Activated CD8-positive, alpha-beta T cell treated with anti-CD3 and anti-CD28 coated beads for 36 hours (primary cell): ENCODE measurements around the gene SCAI. TPM values are rescaled to one million over a fixed set of nuclear protein-coding genes. Genes with fewer than 3 reads are reported as not detected.
"Not testable (repeated sequence)": the region's sequence is repeated elsewhere in the genome, so short reads cannot be mapped to it uniquely, and the experiment has no call there.

Experiments used
- ATAC-seq: fragments of 200-7000 bp; cut with Tn5 transposase; one replicate; pipeline ENCODE4 v1.10.0; 2021; ENCODE audit warnings: mild to moderate bottlenecking, moderate library complexity
- CTCF ChIA-PET: fragments of 350-600 bp; sonication (Branson Sonifier 250); formaldehyde crosslinking; loops from one replicate; lab custom pipeline; 2021; ENCODE audit warnings: antibody characterized with exemption; lab: Charles Lee
- POLR2A ChIA-PET: fragments of 350-600 bp; sonication (Branson Sonifier 250); formaldehyde crosslinking; loops from one replicate; lab custom pipeline; 2021; ENCODE audit warnings: antibody characterized with exemption; lab: Charles Lee
- DNase-seq: peaks from one replicate; pipeline ENCODE4 v3.0.0-alpha.2; 2020
- H3K27ac Mint-ChIP-seq: one replicate; pipeline ENCODE4 v1.8.0; 2021; ENCODE audit warnings: mild to moderate bottlenecking, mixed read lengths
- H3K27me3 Mint-ChIP-seq: one replicate; pipeline ENCODE4 v1.8.0; 2021; ENCODE audit warnings: mixed read lengths
- H3K36me3 Mint-ChIP-seq: one replicate; pipeline ENCODE4 v1.8.0; 2021; ENCODE audit warnings: low read depth, mixed read lengths
- H3K4me1 Mint-ChIP-seq: one replicate; pipeline ENCODE4 v1.8.0; 2021; ENCODE audit warnings: low read depth, mixed read lengths
- H3K4me3 Mint-ChIP-seq: one replicate; pipeline ENCODE4 v1.8.0; 2021; ENCODE audit warnings: mild to moderate bottlenecking, moderate library complexity, mixed read lengths
- H3K9me3 Mint-ChIP-seq: one replicate; pipeline ENCODE4 v1.8.0; 2021; ENCODE audit warnings: mixed read lengths
- CTCF ChIP-seq: fragments of 200-600 bp; IDR thresholded peaks from one replicate; pipeline ENCODE4 v1.8.0; 2022; ENCODE audit warnings: antibody characterized with exemption, mild to moderate bottlenecking
- intact Hi-C: fragments of 100-400 bp; cut with micrococcal nuclease; formaldehyde crosslinking; loops from one replicate; pipeline ENCODE4 v1.10.0; 2022
- total RNA-seq, 2 experiments: library from RNA; stranded (reverse); gene quantifications; one replicate each; pipeline ENCODE4 v1.2.3, GENCODE V29; 2021

The SCAI gene
- total RNA-seq, 2 experiments from 2014 or later = 9.6 to 10.8 TPM

GRCh38 chr9:125021069-125021468 is 122.3 kb downstream of the SCAI start:
- H3K4me1 Mint-ChIP-seq = peaks cover 6% of the 10 kb centered on the region
- no peaks in the 10 kb centered on the region for H3K9me3 Mint-ChIP-seq

GRCh38 chr9:125015655-125016054 is 127.7 kb downstream of the SCAI start:
- DNase-seq, POLR2A ChIA-PET, H3K27me3 Mint-ChIP-seq, H3K4me3 Mint-ChIP-seq, ATAC-seq, intact Hi-C loops, H3K27ac Mint-ChIP-seq, CTCF ChIA-PET, H3K9me3 Mint-ChIP-seq, H3K36me3 Mint-ChIP-seq, H3K4me1 Mint-ChIP-seq: not testable (repeated sequence)

More at GRCh38 chr9:125021069-125021468, 122.3 kb downstream of the SCAI start:
- peaks cover 7% of the 10 kb centered on the region for H3K36me3 Mint-ChIP-seq
- H3K27ac Mint-ChIP-seq = no peak overlapping the region
- DNase-seq (no peak), ATAC-seq (no peak)
- no peak overlapping the region for H3K4me3 Mint-ChIP-seq
- no peak for TF ChIP-seq CTCF
- no peaks in the 10 kb centered on the region for H3K27me3 Mint-ChIP-seq
- intact Hi-C loops = no loop called here
- POLR2A ChIA-PET = no interaction called here
- CTCF ChIA-PET = no interaction called here

GRCh38 chr9:125012013-125012412 is 131.3 kb downstream of the SCAI start:
- CTCF ChIA-PET, DNase-seq, ATAC-seq, H3K4me1 Mint-ChIP-seq, H3K9me3 Mint-ChIP-seq, H3K4me3 Mint-ChIP-seq, intact Hi-C loops, H3K27ac Mint-ChIP-seq, POLR2A ChIA-PET, H3K27me3 Mint-ChIP-seq: not testable (repeated sequence)
- H3K36me3 Mint-ChIP-seq = peaks cover 20% of the 10 kb centered on the region

- Mint-ChIP-seq H3K27ac (peak overlapping the region; percentile 10), H3K36me3 (peaks cover 13% of the 10 kb centered on the region), H3K9me3 (no peaks in the 10 kb centered on the region), H3K4me3 (no peak overlapping the region), H3K4me1 (no peaks in the 10 kb centered on the region), H3K27me3 (no peaks in the 10 kb centered on the region)
- ChIA-PET CTCF (interaction anchor here (1.0 kb wide), 1 partner anchor 21 kb away, joined by 3 read pairs; no protein-coding TSS in a partner anchor), POLR2A (no interaction called here)
- DNase-seq (no peak), ATAC-seq (no peak)
- intact Hi-C loops = no loop called here
- no peak for TF ChIP-seq CTCF
Measured at GRCh38 chr9:125008599-125008998, 134.7 kb downstream of the SCAI start.

- intact Hi-C loops = no loop called here
- H3K27ac Mint-ChIP-seq = no peak overlapping the region
- POLR2A ChIA-PET = no interaction called here
Measured at GRCh38 chr9:125003332-125003731, 140.0 kb downstream of the SCAI start.

GRCh38 chr9:124983698-124984097 is 159.6 kb downstream of the SCAI start:
- ATAC-seq = no peak
- intact Hi-C loops = no loop called here
- TF ChIP-seq CTCF = no peak
- Mint-ChIP-seq H3K27ac (no peak overlapping the region), H3K27me3 (no peaks in the 10 kb centered on the region), H3K36me3 (peaks cover 4% of the 10 kb centered on the region), H3K4me3 (no peak overlapping the region), H3K4me1 (no peaks in the 10 kb centered on the region), H3K9me3 (no peaks in the 10 kb centered on the region)
- ChIA-PET POLR2A (no interaction called here), CTCF (no interaction called here)
- DNase-seq = no peak

More at GRCh38 chr9:125003332-125003731, 140.0 kb downstream of the SCAI start:
- DNase-seq (no peak), ATAC-seq (no peak)
- H3K4me1 Mint-ChIP-seq = no peaks in the 10 kb centered on the region
- H3K36me3 Mint-ChIP-seq = peaks cover 4% of the 10 kb centered on the region
- CTCF ChIA-PET = no interaction called here
- no peaks in the 10 kb centered on the region for H3K9me3 Mint-ChIP-seq
- no peaks in the 10 kb centered on the region for H3K27me3 Mint-ChIP-seq
- no peak overlapping the region for H3K4me3 Mint-ChIP-seq
- TF ChIP-seq CTCF = no peak
